Hematopoietic multipotent progenitor cell treated with erythropoietin and hydrocortisone succinate and interleukin-3 and kit ligand, for 15 days (in vitro differentiated cells): ENCODE measurements around the gene HTRA3.

ENCODE experiments used
- DNase-seq: peaks from one replicate; pipeline ENCODE4 v3.0.0-alpha.2; 2015; ENCODE audit warnings: low spot score

The HTRA3 gene

GRCh38 chr4:8308856-8309771, 39.6 kb downstream of the HTRA3 start:
- DNase-seq: no peak

GRCh38 chr4:8310306-8310705, 40.8 kb downstream of the HTRA3 start:
- no peak for DNase-seq

- DNase-seq: no peak
Observed at GRCh38 chr4:8311101-8312068, 41.8 kb downstream of the HTRA3 start.

GRCh38 chr4:8312069-8312445, 42.5 kb downstream of the HTRA3 start:
- no peak for DNase-seq

GRCh38 chr4:8312976-8313375, 43.4 kb downstream of the HTRA3 start:
- no peak for DNase-seq

DNA sequence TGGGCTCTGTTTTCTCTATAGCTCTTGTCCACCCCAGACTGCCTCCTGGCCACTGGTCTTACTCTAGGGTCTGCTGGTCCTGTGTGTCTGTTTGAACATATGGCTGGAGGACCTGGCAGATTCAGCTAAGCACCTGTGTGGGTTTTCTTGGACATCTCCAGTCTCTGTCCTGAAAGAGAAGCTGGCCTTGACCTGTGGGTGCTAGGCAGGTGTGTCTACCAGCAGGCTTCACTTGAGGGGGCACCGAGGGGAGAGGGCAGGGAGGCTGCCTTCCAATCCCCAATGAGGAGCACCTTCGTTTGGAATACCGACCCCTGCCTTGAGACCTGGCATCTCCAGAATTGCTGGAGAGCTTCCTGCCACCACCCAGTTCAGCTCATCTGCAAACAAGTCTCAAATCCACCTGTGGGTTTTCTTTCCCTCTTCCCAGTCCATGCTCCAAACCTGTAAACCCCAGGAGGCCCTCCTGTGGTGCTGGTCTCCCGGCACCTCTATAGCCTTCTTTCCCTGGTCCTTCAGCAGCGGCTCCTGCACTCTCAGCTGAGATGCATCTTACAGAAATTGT, 45.2 kb downstream of the HTRA3 start:
- no peak for DNase-seq

GRCh38 chr4:8315435-8316250, 46.1 kb downstream of the HTRA3 start:
- no peak for DNase-seq

DNA sequence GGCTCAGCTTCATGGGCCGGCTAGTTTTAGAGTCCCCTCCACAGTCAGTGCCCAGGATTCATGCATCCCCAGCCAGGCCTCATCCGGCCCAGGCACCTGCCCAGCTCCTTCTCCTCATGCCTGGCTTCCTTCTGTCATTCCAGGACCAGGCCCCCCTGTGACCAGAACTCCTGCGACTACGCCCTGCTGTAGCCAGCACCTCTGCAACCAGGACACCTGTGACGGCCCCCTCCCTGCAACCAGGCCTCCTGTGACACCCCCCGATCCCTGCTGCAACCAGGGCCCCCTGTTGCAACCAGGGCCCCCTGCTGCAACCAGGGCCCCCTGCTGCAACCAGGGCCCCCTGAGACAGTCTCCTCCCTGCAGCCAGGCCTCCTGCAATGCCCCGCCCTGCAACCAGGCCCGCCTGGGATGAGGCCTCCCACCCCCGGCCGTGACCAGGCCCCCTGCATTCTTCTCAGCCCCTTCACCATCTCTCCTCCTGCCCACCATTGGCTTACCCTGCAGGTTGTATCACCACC, 46.8 kb downstream of the HTRA3 start:
- DNase-seq: no peak

- DNase-seq: no peak
Observed at GRCh38 chr4:8316911-8317351, 47.4 kb downstream of the HTRA3 start.

DNA sequence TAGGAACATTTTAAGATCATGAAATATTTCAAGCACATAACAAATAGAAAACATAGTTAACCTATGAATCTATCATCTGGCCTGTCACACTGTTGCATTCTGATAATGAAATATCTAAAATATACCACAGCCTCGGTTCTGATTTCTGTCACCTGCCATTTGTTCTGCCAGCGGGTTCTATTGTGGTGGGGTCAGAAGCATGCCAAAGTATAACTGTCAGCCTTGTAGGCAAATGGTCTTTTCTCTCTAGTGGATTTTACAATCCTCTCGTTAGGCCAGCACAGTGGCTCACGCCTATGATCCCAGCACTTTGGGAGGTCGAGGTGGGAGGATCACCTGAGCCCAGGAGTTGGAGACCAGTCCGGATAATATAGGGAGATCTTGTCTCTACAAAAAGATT, 47.9 kb downstream of the HTRA3 start:
- no peak for DNase-seq

GRCh38 chr4:8318509-8318908, 49.0 kb downstream of the HTRA3 start:
- no peak for DNase-seq

- DNase-seq: no peak
Observed at GRCh38 chr4:8319061-8319460, 49.5 kb downstream of the HTRA3 start.

- DNase-seq: no peak
Observed at GRCh38 chr4:8319731-8320385, 50.3 kb downstream of the HTRA3 start.

GRCh38 chr4:8320386-8320750, 50.8 kb downstream of the HTRA3 start:
- no peak for DNase-seq

- DNase-seq: no peak
Observed at GRCh38 chr4:8321220-8321619, 51.7 kb downstream of the HTRA3 start.

DNA sequence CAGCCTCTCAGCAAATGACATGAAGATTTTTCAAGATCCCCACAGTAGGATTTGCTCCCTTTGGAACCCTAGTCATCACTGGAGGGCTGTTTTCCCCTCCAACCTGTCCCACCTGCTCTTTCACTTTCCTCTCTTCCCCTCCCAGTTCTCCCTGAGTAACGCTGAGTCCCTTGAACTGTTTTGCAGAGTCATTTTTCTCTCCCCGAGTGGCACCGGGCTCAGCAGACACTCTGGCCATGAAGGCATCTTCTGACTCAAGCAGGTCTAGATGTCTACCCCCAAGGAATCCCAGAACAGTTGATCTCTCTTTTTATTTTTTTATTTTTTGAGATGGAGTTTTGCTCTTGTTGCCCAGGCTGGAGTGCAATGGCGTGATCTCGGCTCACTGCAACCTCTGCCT, 52.2 kb downstream of the HTRA3 start:
- no peak for DNase-seq

- no peak for DNase-seq
Observed at GRCh38 chr4:8322794-8323704, 53.5 kb downstream of the HTRA3 start.

DNA sequence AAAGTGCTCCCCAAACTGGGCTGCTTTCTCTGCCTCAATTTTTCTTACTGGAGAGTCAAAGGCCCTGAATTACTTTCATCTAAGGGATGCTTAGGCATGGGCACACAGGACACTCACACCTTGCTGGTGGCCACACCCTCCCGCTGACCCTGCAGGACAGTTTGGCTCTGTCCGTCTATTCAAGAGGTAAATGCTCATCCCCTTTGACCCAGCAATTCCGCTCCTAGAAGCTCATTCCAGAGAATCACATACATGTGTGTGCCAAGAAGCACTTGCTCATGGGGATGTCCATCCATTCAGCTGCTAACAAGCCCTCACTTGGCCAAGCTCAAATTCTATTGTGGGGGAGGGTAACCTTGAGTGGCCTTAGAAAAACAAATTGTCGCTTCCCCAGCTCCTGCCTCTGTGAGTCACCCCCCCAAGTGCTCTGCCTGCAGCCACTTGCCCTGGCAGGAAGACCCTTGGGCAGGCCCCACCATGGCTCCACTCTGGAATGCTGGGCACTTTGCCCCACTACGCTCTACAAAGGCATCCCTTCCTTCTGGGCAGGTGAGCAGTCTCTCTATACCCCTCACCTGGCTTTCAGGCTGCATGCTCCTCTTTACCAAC, 54.5 kb downstream of the HTRA3 start:
- no peak for DNase-seq

GRCh38 chr4:8324640-8325239, 55.2 kb downstream of the HTRA3 start:
- no peak for DNase-seq
